Measurements from ENCODE around the gene PRLR. TPM values are rescaled to one million over a fixed set of nuclear protein-coding genes. Genes with fewer than 3 reads are reported as not detected.

PRLR gene
- total and polyA plus RNA-seq, 2 experiments from 2014 or later, result 0.31 to 2.2 TPM

- TF ChIP-seq ZNF462 (CRISPR knock-in tag; IDR thresholded peaks at IDR 0.05) (no peak), POLR2AphosphoS5 (IDR thresholded peaks at IDR 0.05; ENCODE audit: low read depth) (no peak)
Measured at GRCh38 chr5:35095366-35095765, 134.9 kb downstream of the PRLR start (continued).

DNA sequence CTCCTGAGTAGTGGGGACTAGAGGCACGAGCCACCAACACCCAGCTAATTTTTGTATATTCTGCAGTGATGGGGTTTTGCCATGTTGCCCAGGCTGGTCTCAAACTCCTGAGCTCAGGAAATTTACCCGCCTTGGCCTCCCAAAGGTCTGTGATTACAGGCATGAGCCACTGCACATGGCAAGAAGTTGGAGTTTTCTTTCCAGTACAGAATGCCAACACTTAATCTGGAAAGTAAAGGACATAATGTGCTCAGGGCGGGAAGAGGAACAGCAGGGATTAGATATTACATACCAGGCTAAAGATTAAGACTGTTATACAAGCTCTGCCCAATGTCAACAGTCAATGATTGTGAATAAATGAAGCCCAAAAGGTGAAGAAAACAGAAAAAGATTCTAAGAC is 135.3 kb downstream of the PRLR start:
- no peak overlapping the region for H3K4me3 ChIP-seq
- H2AFZ ChIP-seq, result no peak overlapping the region
- Mint-ChIP-seq H3K27me3 (ENCODE audit: insufficient read depth, low read depth, poor library complexity) (no peaks in the 10 kb centered on the region), H3K4me1 (peaks cover 8% of the 10 kb centered on the region), H3K4me3 (no peak overlapping the region), H3K9me3 (no peaks in the 10 kb centered on the region; the same call in 2 of the 3 replicates), H3K36me3 (ENCODE audit: low read depth) (no peaks in the 10 kb centered on the region), H3K27ac (no peak overlapping the region)
- DNase-seq (ENCODE audit: low spot score), result no peak
- H3K9me2 ChIP-seq (ENCODE audit: insufficient read depth), result peaks cover 9% of the 10 kb centered on the region; the same call in 1 of the 2 replicates
- no peaks in the 10 kb centered on the region for H3K79me2 ChIP-seq (replicated peaks; ENCODE audit: insufficient read depth)
- H3F3A ChIP-seq (replicated peaks; ENCODE audit: low read depth), result no peaks in the 10 kb centered on the region
- no peak for TF ChIP-seq ETS1 (IDR thresholded peaks at IDR 0.05)
- no peak for TF ChIP-seq POLR2AphosphoS5 (IDR thresholded peaks at IDR 0.05; ENCODE audit: low read depth)
- no peak for TF ChIP-seq EZH2phosphoT487 (IDR thresholded peaks at IDR 0.05; ENCODE audit: unreplicated experiment)
- TF ChIP-seq NANOG (IDR thresholded peaks at IDR 0.05; ENCODE audit: borderline replicate concordance), result no peak
- no peak for TF ChIP-seq ZNF462 (CRISPR knock-in tag; IDR thresholded peaks at IDR 0.05)
- no peak for TF ChIP-seq CREB1 (CRISPR knock-in tag; IDR thresholded peaks at IDR 0.05; ENCODE audit: low read depth)
- TF ChIP-seq ZNF331 (CRISPR knock-in tag; IDR thresholded peaks at IDR 0.05; ENCODE audit: low read depth), result no peak
- no peak for TF ChIP-seq ZNF114 (CRISPR knock-in tag; IDR thresholded peaks at IDR 0.05)
- no peak for TF ChIP-seq EZH2 (IDR thresholded peaks at IDR 0.05; ENCODE audit: low read depth, unreplicated experiment)
- no peak overlapping the region for H3K27ac ChIP-seq (ENCODE audit: low read depth)
- H3K4me2 ChIP-seq, result no peak overlapping the region
- no peaks in the 10 kb centered on the region for H4K20me1 ChIP-seq (replicated peaks; ENCODE audit: insufficient read depth)
- no peaks in the 10 kb centered on the region for H3K36me3 ChIP-seq (ENCODE audit: insufficient read depth)
- H3K27me3 ChIP-seq (ENCODE audit: insufficient read depth), result no peaks in the 10 kb centered on the region
- no peak for ATAC-seq
- peaks cover 11% of the 10 kb centered on the region; the same call in 1 of the 2 replicates for H3K4me1 ChIP-seq (ENCODE audit: insufficient read depth)
